ENCODE data around the gene SDK2. TPM values are rescaled to one million over a fixed set of nuclear protein-coding genes. Genes with fewer than 3 reads are reported as not detected.
A peak's percentile ranks its signal among the peaks of the same experiment; 100 is the strongest.

SDK2 gene
- polyA plus RNA-seq, 3 donors = 0.01 TPM; not detected in 2

GRCh38 chr17:73482894-73483293 is 161.4 kb downstream of the SDK2 start:
- no peaks in the 10 kb centered on the region for H3K36me3 Mint-ChIP-seq
- Histone ChIP-seq H3K36me3 (replicated peaks in 1 of 2; ENCODE audit: control insufficient read depth in 1 of 2, insufficient read depth in 2 of 2, low read length in 2 of 2) (no peaks in the 10 kb centered on the region), H3K79me2 (ENCODE audit: insufficient read depth, low read length) (no peaks in the 10 kb centered on the region), H3K27me3 (ENCODE audit: control insufficient read depth in 2 of 2, insufficient read depth in 2 of 2, low read length in 2 of 2) (peaks cover 0 to 4% of the 10 kb centered on the region in 2 donors), H3K4me2 (replicated peaks; ENCODE audit: extremely low read depth, low read length, poor library complexity, severe bottlenecking) (no peak overlapping the region), H2AFZ (ENCODE audit: insufficient read depth, low read depth, low read length, poor library complexity, severe bottlenecking) (no peak overlapping the region), H3K9ac (ENCODE audit: insufficient read depth, low read length, poor library complexity, severe bottlenecking) (no peak overlapping the region), H3K27ac (ENCODE audit: low read depth in 1 of 2, low read length in 2 of 2) (no peak overlapping the region), H3K9me3 (replicated peaks in 1 of 2; ENCODE audit: control insufficient read depth in 1 of 2, insufficient read depth in 1 of 2, low read length in 2 of 2) (peaks cover 11 to 17% of the 10 kb centered on the region in 2 donors), H4K20me1 (ENCODE audit: insufficient read depth, low read length) (no peaks in the 10 kb centered on the region), H3K4me1 (ENCODE audit: control insufficient read depth in 1 of 2, insufficient read depth in 2 of 2, low read length in 2 of 2) (peaks cover 0 to 9% of the 10 kb centered on the region in 2 donors), H3K4me3 (replicated peaks in 1 of 3; ENCODE audit: low read depth in 2 of 3, low read length in 3 of 3) (no peak overlapping the region)
- H3K4me1 Mint-ChIP-seq = peaks cover 27% of the 10 kb centered on the region
- no peak overlapping the region for H3K27ac Mint-ChIP-seq
- no peak for DNase-seq
- WGBS (ENCODE audit: insufficient coverage) = 92% methylated on average over 2 of the region's 10 CpGs
- intact Hi-C loops (cut with micrococcal nuclease) = no loop called here
- peaks cover 6 to 21% (median 10%) of the 10 kb centered on the region in 7 donors for H3K9me3 Mint-ChIP-seq
- H3K27me3 Mint-ChIP-seq (ENCODE audit: low read depth in 3 of 3) = peaks cover 14 to 18% (median 15%) of the 10 kb centered on the region in 3 donors
- TF ChIP-seq, protein P1, sequence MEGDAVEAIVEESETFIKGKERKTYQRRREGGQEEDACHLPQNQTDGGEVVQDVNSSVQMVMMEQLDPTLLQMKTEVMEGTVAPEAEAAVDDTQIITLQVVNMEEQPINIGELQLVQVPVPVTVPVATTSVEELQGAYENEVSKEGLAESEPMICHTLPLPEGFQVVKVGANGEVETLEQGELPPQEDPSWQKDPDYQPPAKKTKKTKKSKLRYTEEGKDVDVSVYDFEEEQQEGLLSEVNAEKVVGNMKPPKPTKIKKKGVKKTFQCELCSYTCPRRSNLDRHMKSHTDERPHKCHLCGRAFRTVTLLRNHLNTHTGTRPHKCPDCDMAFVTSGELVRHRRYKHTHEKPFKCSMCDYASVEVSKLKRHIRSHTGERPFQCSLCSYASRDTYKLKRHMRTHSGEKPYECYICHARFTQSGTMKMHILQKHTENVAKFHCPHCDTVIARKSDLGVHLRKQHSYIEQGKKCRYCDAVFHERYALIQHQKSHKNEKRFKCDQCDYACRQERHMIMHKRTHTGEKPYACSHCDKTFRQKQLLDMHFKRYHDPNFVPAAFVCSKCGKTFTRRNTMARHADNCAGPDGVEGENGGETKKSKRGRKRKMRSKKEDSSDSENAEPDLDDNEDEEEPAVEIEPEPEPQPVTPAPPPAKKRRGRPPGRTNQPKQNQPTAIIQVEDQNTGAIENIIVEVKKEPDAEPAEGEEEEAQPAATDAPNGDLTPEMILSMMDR (IDR thresholded peaks at IDR 0.05) = no peak
- no peak overlapping the region for H3K4me3 Mint-ChIP-seq

DNA sequence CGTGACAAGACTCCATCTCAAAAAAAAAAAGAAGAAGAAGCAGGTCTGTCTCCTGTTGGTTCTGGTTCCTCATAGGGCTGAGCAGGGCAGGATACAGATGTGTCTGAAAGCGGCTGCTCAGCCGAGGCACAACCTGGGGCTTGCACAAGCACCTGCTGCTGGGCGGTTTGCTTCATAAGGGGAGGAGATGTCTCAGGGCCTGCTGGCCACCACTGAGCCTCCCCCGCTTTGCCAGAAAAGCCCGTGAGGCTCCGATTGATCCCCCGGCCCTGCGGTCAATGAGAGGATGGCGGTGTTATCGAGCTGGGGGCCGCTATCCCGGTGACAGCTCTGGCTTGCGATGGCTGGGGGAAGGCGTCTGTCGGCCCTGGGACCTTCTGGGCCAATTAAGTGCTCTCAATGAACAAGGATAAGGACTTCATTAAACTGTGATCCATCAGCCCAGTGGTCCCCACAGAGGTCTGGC is 162.0 kb downstream of the SDK2 start:
- Mint-ChIP-seq H3K27ac (peak overlapping the region in 1 of 7 donors; percentile 63), H3K27me3 (ENCODE audit: low read depth in 3 of 3) (peaks cover 13 to 18% (median 15%) of the 10 kb centered on the region in 3 donors), H3K4me1 (peaks cover 27% of the 10 kb centered on the region), H3K4me3 (peak overlapping the region in 1 of 2 donors; percentile 37), H3K9me3 (peaks cover 6 to 21% (median 10%) of the 10 kb centered on the region in 7 donors), H3K36me3 (no peaks in the 10 kb centered on the region)
- peak overlapping the region; percentile 1 for H3K4me2 ChIP-seq (replicated peaks; ENCODE audit: extremely low read depth, low read length, poor library complexity, severe bottlenecking)
- no peaks in the 10 kb centered on the region for H3K79me2 ChIP-seq (ENCODE audit: insufficient read depth, low read length)
- no peaks in the 10 kb centered on the region for H4K20me1 ChIP-seq (ENCODE audit: insufficient read depth, low read length)
- H3K36me3 ChIP-seq (replicated peaks in 1 of 2; ENCODE audit: control insufficient read depth in 1 of 2, insufficient read depth in 2 of 2, low read length in 2 of 2) = no peaks in the 10 kb centered on the region
- H3K9ac ChIP-seq (ENCODE audit: insufficient read depth, low read length, poor library complexity, severe bottlenecking) = no peak overlapping the region
- no peak overlapping the region for H3K27ac ChIP-seq (ENCODE audit: low read depth in 1 of 2, low read length in 2 of 2)
- TF ChIP-seq, protein P1 (IDR thresholded peaks at IDR 0.05) = no peak
- peaks cover 0 to 4% of the 10 kb centered on the region in 2 donors for H3K27me3 ChIP-seq (ENCODE audit: control insufficient read depth in 2 of 2, insufficient read depth in 2 of 2, low read length in 2 of 2)
- 0% methylated on average over 16 of the region's 16 CpGs for WGBS (ENCODE audit: insufficient coverage)
- H3K9me3 ChIP-seq (replicated peaks in 1 of 2; ENCODE audit: control insufficient read depth in 1 of 2, insufficient read depth in 1 of 2, low read length in 2 of 2) = peaks cover 11 to 17% of the 10 kb centered on the region in 2 donors
- H3K4me1 ChIP-seq (ENCODE audit: control insufficient read depth in 1 of 2, insufficient read depth in 2 of 2, low read length in 2 of 2) = peaks cover 0 to 9% of the 10 kb centered on the region in 2 donors
- H3K4me3 ChIP-seq (replicated peaks in 1 of 3; ENCODE audit: low read depth in 2 of 3, low read length in 3 of 3) = no peak overlapping the region
- H2AFZ ChIP-seq (ENCODE audit: insufficient read depth, low read depth, low read length, poor library complexity, severe bottlenecking) = peak overlapping the region; percentile 44
- intact Hi-C loops (cut with micrococcal nuclease) = no loop called here
- DNase-seq = peak in 2 of 3 donors; percentile 32 to 38
